ENCODE data around the gene PEX26. TPM values are rescaled to one million over a fixed set of nuclear protein-coding genes. Genes with fewer than 3 reads are reported as not detected.

PEX26 gene
- total and polyA plus RNA-seq, 9 of the 15 experiments (the other 6 are each of a cell fraction or from before 2014, with no cell fraction given): 0.35 to 39.6 (median 17.4) TPM

- H3K4me2 ChIP-seq (ENCODE audit: insufficient read depth, low read length): no peak overlapping the region
- intact Hi-C loops (cut with micrococcal nuclease): no loop called here
- WGBS (ENCODE audit: insufficient coverage, low coverage, missing lambda C conversion rate): 36% methylated on average over 2 of the region's 2 CpGs
- in situ Hi-C loops (cut with MboI): no loop called here
- H3K27me3 ChIP-seq (ENCODE audit: control insufficient read depth in 2 of 2, insufficient read depth in 2 of 2, low read length in 2 of 2): no peaks in the 10 kb centered on the region
- H4K20me1 ChIP-seq (replicated peaks; ENCODE audit: control insufficient read depth, insufficient read depth, low read length): no peaks in the 10 kb centered on the region; the same call in 1 of the 2 replicates
- H3K4me1 ChIP-seq (replicated peaks in 1 of 2; ENCODE audit: control insufficient read depth in 2 of 2, insufficient read depth in 2 of 2, low read length in 2 of 2): peaks cover 0 to 5% of the 10 kb centered on the region in 2 experiments; a peak in 3 of 5 replicates
- H3K79me2 ChIP-seq (ENCODE audit: control insufficient read depth, insufficient read depth, low read length): peaks cover 35% of the 10 kb centered on the region
- no peak for TF ChIP-seq HNRNPL (IDR thresholded peaks at IDR 0.05; ENCODE audit: low read depth, low read length)
- TF ChIP-seq ZNF766 (CRISPR knock-in tag; conservative IDR thresholded peaks at IDR 0.05): no peak
- no peak for TF ChIP-seq MNT (conservative IDR thresholded peaks at IDR 0.05)
- TF ChIP-seq HINFP (tag; conservative IDR thresholded peaks at IDR 0.05; ENCODE audit: low read depth): no peak
- TF ChIP-seq, protein P1, sequence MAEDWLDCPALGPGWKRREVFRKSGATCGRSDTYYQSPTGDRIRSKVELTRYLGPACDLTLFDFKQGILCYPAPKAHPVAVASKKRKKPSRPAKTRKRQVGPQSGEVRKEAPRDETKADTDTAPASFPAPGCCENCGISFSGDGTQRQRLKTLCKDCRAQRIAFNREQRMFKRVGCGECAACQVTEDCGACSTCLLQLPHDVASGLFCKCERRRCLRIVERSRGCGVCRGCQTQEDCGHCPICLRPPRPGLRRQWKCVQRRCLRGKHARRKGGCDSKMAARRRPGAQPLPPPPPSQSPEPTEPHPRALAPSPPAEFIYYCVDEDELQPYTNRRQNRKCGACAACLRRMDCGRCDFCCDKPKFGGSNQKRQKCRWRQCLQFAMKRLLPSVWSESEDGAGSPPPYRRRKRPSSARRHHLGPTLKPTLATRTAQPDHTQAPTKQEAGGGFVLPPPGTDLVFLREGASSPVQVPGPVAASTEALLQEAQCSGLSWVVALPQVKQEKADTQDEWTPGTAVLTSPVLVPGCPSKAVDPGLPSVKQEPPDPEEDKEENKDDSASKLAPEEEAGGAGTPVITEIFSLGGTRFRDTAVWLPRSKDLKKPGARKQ (CRISPR knock-in tag; IDR thresholded peaks at IDR 0.05): no peak
- no peak for TF ChIP-seq ZSCAN29 (IDR thresholded peaks at IDR 0.05)
- TF ChIP-seq, protein P2, sequence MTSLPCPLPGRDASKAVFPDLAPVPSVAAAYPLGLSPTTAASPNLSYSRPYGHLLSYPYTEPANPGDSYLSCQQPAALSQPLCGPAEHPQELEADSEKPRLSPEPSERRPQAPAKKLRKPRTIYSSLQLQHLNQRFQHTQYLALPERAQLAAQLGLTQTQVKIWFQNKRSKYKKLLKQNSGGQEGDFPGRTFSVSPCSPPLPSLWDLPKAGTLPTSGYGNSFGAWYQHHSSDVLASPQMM (CRISPR knock-in tag; IDR thresholded peaks at IDR 0.05): no peak
- no peak for TF ChIP-seq ARID3B (CRISPR knock-in tag; IDR thresholded peaks at IDR 0.05; ENCODE audit: borderline replicate concordance)
- H3K27ac ChIP-seq (ENCODE audit: extremely low read depth, low read depth, low read length): no peak overlapping the region
- H3K4me3 ChIP-seq: no peak overlapping the region
- FAIRE-seq: no peak
- ChIA-PET POLR2A (interaction anchor here (0.8 to 0.9 kb wide), 2 partner anchors 9 to 11 kb away, joined by 3 read pairs; no protein-coding TSS in a partner anchor), CTCF (ENCODE audit: low intra/inter-chr PET ratio) (no interaction called here)
- no peaks in the 10 kb centered on the region for H3K9me1 ChIP-seq (ENCODE audit: control insufficient read depth, insufficient read depth, low read length)
- H3K9me3 ChIP-seq (replicated peaks; ENCODE audit: control insufficient read depth, insufficient read depth, low read depth, low read length): no peaks in the 10 kb centered on the region
- H3K9ac ChIP-seq (ENCODE audit: insufficient read depth in 1 of 2, low read depth in 2 of 2, low read length in 2 of 2): no peak overlapping the region
- DNase-seq (ENCODE audit: extremely low read depth in 1 of 4, low spot score in 3 of 4): no peak
- peaks cover 71% of the 10 kb centered on the region for H3K36me3 ChIP-seq (ENCODE audit: control insufficient read depth, insufficient read depth, low read length)
- no TSS peak for BruUV-seq (replicated peaks)
- ATAC-seq: no peak
- no peak overlapping the region for H2AFZ ChIP-seq (ENCODE audit: low read depth, low read length)
Observed at GRCh38 chr22:18082467-18082866, 4.7 kb downstream of the PEX26 start.
